IMR-90 (cell line): ENCODE measurements around the gene CEBPB. TPM values are rescaled to one million over a fixed set of nuclear protein-coding genes. Genes with fewer than 3 reads are reported as not detected.

Experiments
- ATAC-seq: fragments of 200-7000 bp; cut with Tn5 transposase; 2 replicates; pipeline ENCODE4 v1.9.1; 2020; ENCODE audit warnings: low read depth, mild to moderate bottlenecking, moderate library complexity
- BruUV-seq: library from RNA; stranded (reverse); fragments of 400-500 nt; replicated peaks from 2 replicates; lab custom pipeline; 2021; lab: Mats Ljungman, UMichigan
- CTCF ChIA-PET: fragments of 300-600 bp; formaldehyde crosslinking; extraction: SDS; loops from one replicate; lab custom pipeline; 2021; ENCODE audit warnings: antibody characterized with exemption; lab: Yijun Ruan, JAX
- POLR2A ChIA-PET: fragments of 300-600 bp; sonication (Branson Sonifier 250); formaldehyde crosslinking; loops from one replicate; lab custom pipeline; 2022; ENCODE audit warnings: antibody characterized with exemption; ENCODE audit not compliant: unreplicated experiment; lab: Charles Lee
- DNase-seq: peaks from one replicate; pipeline ENCODE4 v3.0.0; 2013
- H2AFZ ChIP-seq: replicated peaks from 2 replicates; pipeline ENCODE3; 2013; ENCODE audit warnings: low read length, mild to moderate bottlenecking; ENCODE audit not compliant: poor library complexity
- H2AK5ac ChIP-seq: 2 replicates; pipeline ENCODE4 v1.6.1; 2013; ENCODE audit warnings: low read depth, low read length, inconsistent platforms
- H2AK9ac ChIP-seq: replicated peaks from 2 replicates; pipeline ENCODE3; 2013; ENCODE audit warnings: mild to moderate bottlenecking, low read depth, low read length, moderate library complexity; ENCODE audit not compliant: poor library complexity
- H2BK120ac ChIP-seq: 2 replicates; pipeline ENCODE4 v1.6.1; 2013; ENCODE audit warnings: low read depth, low read length, inconsistent platforms
- H2BK15ac ChIP-seq: 3 replicates; pipeline ENCODE4 v1.6.1; 2013; ENCODE audit warnings: low read depth, low read length, inconsistent platforms
- H2BK20ac ChIP-seq: 2 replicates; pipeline ENCODE4 v1.6.1; 2013; ENCODE audit warnings: low read depth, mild to moderate bottlenecking, inconsistent platforms, low read length, moderate library complexity
- H2BK5ac ChIP-seq: 2 replicates; pipeline ENCODE4 v1.6.1; 2013; ENCODE audit warnings: mild to moderate bottlenecking, low read depth, low read length, inconsistent platforms; ENCODE audit not compliant: poor library complexity, severe bottlenecking
- H3K14ac ChIP-seq: replicated peaks from 2 replicates; pipeline ENCODE4 v1.6.1; 2013; ENCODE audit warnings: low read depth, low read length, inconsistent platforms
- H3K18ac ChIP-seq: 2 replicates; pipeline ENCODE4 v1.6.1; 2013; ENCODE audit warnings: low read depth, low read length, control low read depth
- H3K23ac ChIP-seq: 2 replicates; pipeline ENCODE4 v1.6.1; 2013; ENCODE audit warnings: low read depth, low read length, inconsistent platforms
- H3K27ac ChIP-seq: 2 replicates; pipeline ENCODE4 v1.5.1; 2013; ENCODE audit warnings: mild to moderate bottlenecking, control low read depth, low read length; ENCODE audit not compliant: insufficient read depth
- H3K27me3 ChIP-seq: 2 replicates; pipeline ENCODE4 v1.6.1; 2013; ENCODE audit warnings: low read length; ENCODE audit not compliant: control insufficient read depth, insufficient read depth
- H3K36me3 ChIP-seq: 2 replicates; pipeline ENCODE4 v1.6.1; 2013; ENCODE audit warnings: low read length, mixed read lengths; ENCODE audit not compliant: control insufficient read depth, insufficient read depth
- H3K4ac ChIP-seq: 2 replicates; pipeline ENCODE4 v1.6.1; 2013; ENCODE audit warnings: low read depth, low read length, inconsistent platforms
- H3K4me1 ChIP-seq: 2 replicates; pipeline ENCODE4 v1.6.1; 2013; ENCODE audit warnings: low read length, mixed read lengths; ENCODE audit not compliant: control insufficient read depth, insufficient read depth
- H3K4me2 ChIP-seq: 2 replicates; pipeline ENCODE4 v1.6.1; 2013; ENCODE audit warnings: low read depth, mild to moderate bottlenecking, control low read depth, low read length, moderate library complexity
- H3K4me3 ChIP-seq: 2 replicates; pipeline ENCODE4 v1.5.1; 2013; ENCODE audit warnings: low read depth, mild to moderate bottlenecking, control low read depth, low read length, moderate library complexity; ENCODE audit not compliant: insufficient read depth
- H3K56ac ChIP-seq: 2 replicates; pipeline ENCODE4 v1.6.1; 2013; ENCODE audit warnings: low read length, inconsistent platforms; ENCODE audit not compliant: insufficient read depth; ENCODE audit errors: extremely low read depth
- H3K79me1 ChIP-seq, 2 experiments: 2 replicates each; pipeline ENCODE4 v1.6.1; 2013; ENCODE audit warnings: low read length in 2 of 2, inconsistent platforms in 1 of 2, low read depth in 1 of 2
- H3K9ac ChIP-seq: 2 replicates; pipeline ENCODE4 v1.6.1; 2013; ENCODE audit warnings: low read depth, low read length, control low read depth
- H3K9me1 ChIP-seq: 2 replicates; pipeline ENCODE4 v1.6.1; 2013; ENCODE audit warnings: low read length, inconsistent platforms; ENCODE audit not compliant: insufficient read depth
- H3K9me3 ChIP-seq: 2 replicates; pipeline ENCODE4 v1.6.1; 2013; ENCODE audit warnings: low read length; ENCODE audit not compliant: control insufficient read depth, insufficient read depth
- H4K20me1 ChIP-seq: 2 replicates; pipeline ENCODE4 v1.6.1; 2013; ENCODE audit warnings: low read length, inconsistent platforms; ENCODE audit not compliant: insufficient read depth
- H4K5ac ChIP-seq: 2 replicates; pipeline ENCODE4 v1.6.1; 2013; ENCODE audit warnings: mild to moderate bottlenecking, low read depth, low read length, control low read depth
- H4K8ac ChIP-seq, 2 experiments: 2 replicates each; pipeline ENCODE4 v1.6.1; 2013; ENCODE audit warnings: low read depth in 2 of 2, low read length in 2 of 2, control low read depth in 1 of 2, inconsistent platforms in 1 of 2
- H4K91ac ChIP-seq: 2 replicates; pipeline ENCODE4 v1.6.1; 2013; ENCODE audit warnings: low read depth, low read length, inconsistent platforms; ENCODE audit not compliant: insufficient read depth
- CEBPB ChIP-seq: IDR thresholded peaks from 2 replicates; pipeline ENCODE4 v1.6.1; 2012; ENCODE audit warnings: low read depth, low read length, improper control_type of control experiment
- USF2 ChIP-seq: fragments of 150-350 bp; IDR thresholded peaks from 2 replicates; pipeline ENCODE4 v1.6.1; 2017; ENCODE audit warnings: mild to moderate bottlenecking, antibody characterized with exemption, low read length, low read depth
- WGBS, 2 experiments: methylation state at CpG; one replicate each; pipeline versions ENCODE4 v1.1.5 to v1.1.7; 2013; ENCODE audit warnings: missing lambda C conversion rate in 2 of 2; ENCODE audit not compliant: insufficient read length in 1 of 2; ENCODE audit errors: extremely low coverage in 2 of 2; 5-methylcytosine and 5-hydroxymethylcytosine counted together
- dilution Hi-C: fragments of 300-500 bp; cut with HindIII; formaldehyde crosslinking; loops from one replicate; pipeline ENCODE4 v1.14.3; 2018; ENCODE audit warnings: low sequenced_read_pairs; ENCODE audit not compliant: unreplicated experiment
- in situ Hi-C: fragments of 300-500 bp; cut with MboI; formaldehyde crosslinking; loops from 3 replicates; pipeline ENCODE4 v1.14.3; 2019; ENCODE audit warnings: low sequenced_read_pairs, inconsistent platforms, mixed read lengths
- intact Hi-C: fragments of 100-400 bp; cut with micrococcal nuclease; formaldehyde crosslinking; loops from 2 replicates; pipeline ENCODE4 v1.10.0; 2022
- polyA plus RNA-seq, 3 experiments: library from polyadenylated mRNA; depleted of rRNA; stranded (reverse); fragments of >200 nt; gene quantifications; 2 replicates each; pipeline ENCODE4 v1.2.3, GENCODE V29; 2012; ENCODE audit warnings: low replicate concordance in 1 of 3
- total RNA-seq: library from RNA; depleted of rRNA; stranded (reverse); fragments of >200 nt; gene quantifications from 2 replicates; pipeline ENCODE4 v1.2.3, GENCODE V29; 2012

The CEBPB gene
- total and polyA plus RNA-seq, 2 of the 4 experiments (the other 2 are of a cell fraction) = 3.4 to 17.4 TPM

- CTCF ChIA-PET = interaction anchor here (0.7 kb wide), 1 partner anchor 30 kb away, joined by 3 read pairs; no protein-coding TSS in a partner anchor
- no peaks in the 10 kb centered on the region; the same call in 1 of the 2 replicates for H3K27me3 ChIP-seq
These were observed 31.1 kb downstream of the CEBPB start for GRCh38 chr20:50221501-50222308.

More at GRCh38 chr20:50221501-50222308, 31.1 kb downstream of the CEBPB start:
- peak overlapping the region; percentile 8; the same call in 1 of the 2 replicates for H4K91ac ChIP-seq
- no peak overlapping the region for H2BK5ac ChIP-seq
- H3K56ac ChIP-seq = no peak overlapping the region
- H3K23ac ChIP-seq = no peak overlapping the region
- peak overlapping the region; percentile 69 for H2AFZ ChIP-seq
- POLR2A ChIA-PET = no interaction called here
- no peak for ATAC-seq
- peak overlapping the region; percentile 42; the same call in 2 of the 3 replicates for H2BK15ac ChIP-seq
- TF ChIP-seq CEBPB = peak; percentile 58
- TF ChIP-seq USF2 = no peak
- no peaks in the 10 kb centered on the region for H3K36me3 ChIP-seq
- H4K20me1 ChIP-seq = no peaks in the 10 kb centered on the region
- in situ Hi-C loops (no loop called here), intact Hi-C loops (no loop called here), dilution Hi-C loops (no loop called here)
- peak overlapping the region; percentile 53 for H2AK9ac ChIP-seq
- peak overlapping the region; percentile 93 for H2AK5ac ChIP-seq
- no peak overlapping the region for H3K4me3 ChIP-seq
- H3K18ac ChIP-seq = no peak overlapping the region
- no TSS peak for BruUV-seq
- H4K5ac ChIP-seq = 0 out of 2 replicates have a peak overlapping the region, but pooled peaks have one; percentile 19
- no peak overlapping the region for H3K27ac ChIP-seq
- 93% methylated on average over 10 of the region's 18 CpGs; no CpG with 5 or more reads in 1 of the 2 experiments for WGBS, 2 experiments
- peak overlapping the region; percentile 86; the same call in 1 of the 2 replicates for H2BK20ac ChIP-seq
- H3K14ac ChIP-seq = peak overlapping the region; percentile 45; the same call in 1 of the 2 replicates
- H3K4me2 ChIP-seq = no peak overlapping the region
- H3K9ac ChIP-seq = no peak overlapping the region
- peaks cover 15% of the 10 kb centered on the region for H3K9me1 ChIP-seq
- H2BK120ac ChIP-seq = peak overlapping the region; percentile 77
- peaks cover 17% of the 10 kb centered on the region for H3K4me1 ChIP-seq
- DNase-seq = peak; percentile 17
- peak overlapping the region; percentile 77; the same call in 1 of the 2 replicates for H3K4ac ChIP-seq
- peaks cover 6% of the 10 kb centered on the region; the same call in 1 of the 2 replicates for H3K9me3 ChIP-seq
- H3K79me1 ChIP-seq = peaks cover 0 to 6% of the 10 kb centered on the region in 2 experiments; a peak in 2 of 4 replicates
- H4K8ac ChIP-seq = peak overlapping the region in 1 of 2 experiments; percentile 12; a peak in 1 of 4 replicates
